ENCODE data around the gene FAM168B. TPM values are rescaled to one million over a fixed set of nuclear protein-coding genes. Genes with fewer than 3 reads are reported as not detected.
A peak's percentile ranks its signal among the peaks of the same experiment; 100 is the strongest.

The FAM168B gene
- total RNA-seq, 2 experiments from 2014 or later: 62.8 to 66.6 TPM

- CTCF ChIA-PET: interaction anchor here (1.0 to 1.4 kb wide), 2 partner anchors 12 to 49 kb away, joined by 4 to 6 read pairs; no protein-coding TSS in a partner anchor
- intact Hi-C loops (cut with micrococcal nuclease): no loop called here
- H3K9me3 Mint-ChIP-seq: no peaks in the 10 kb centered on the region
Observed at GRCh38 chr2:131104487-131105155, 11.4 kb upstream of the FAM168B start.

DNA sequence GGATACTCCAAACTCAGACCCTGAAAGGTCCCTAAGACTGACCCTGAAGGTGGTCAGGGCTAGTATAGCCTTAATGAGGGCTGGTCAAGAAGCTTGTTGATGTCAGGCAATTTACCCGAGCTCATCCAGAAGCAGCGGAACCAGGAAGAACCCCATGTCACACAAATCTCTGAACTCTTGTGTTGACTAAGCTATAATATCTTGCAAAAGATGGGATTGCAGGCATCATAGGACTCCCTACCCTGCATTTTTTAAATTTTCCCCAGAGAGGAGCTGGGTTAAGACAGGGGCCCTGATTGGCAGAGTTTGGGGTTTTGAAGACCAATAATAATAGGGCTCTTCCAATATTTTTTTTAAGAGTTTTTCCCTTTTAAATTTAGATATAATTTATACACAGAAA lies 9.9 kb upstream of the FAM168B start:
- DNase-seq (no peak), ATAC-seq (no peak)
- intact Hi-C loops (cut with micrococcal nuclease): no loop called here
- CTCF ChIA-PET: interaction anchor here (0.6 to 1.7 kb wide), 3 partner anchors 10 to 51 kb away, joined by 3 to 7 read pairs (median 6); partner anchors contain the start of gene FAM168B
- TF ChIP-seq, protein P1, sequence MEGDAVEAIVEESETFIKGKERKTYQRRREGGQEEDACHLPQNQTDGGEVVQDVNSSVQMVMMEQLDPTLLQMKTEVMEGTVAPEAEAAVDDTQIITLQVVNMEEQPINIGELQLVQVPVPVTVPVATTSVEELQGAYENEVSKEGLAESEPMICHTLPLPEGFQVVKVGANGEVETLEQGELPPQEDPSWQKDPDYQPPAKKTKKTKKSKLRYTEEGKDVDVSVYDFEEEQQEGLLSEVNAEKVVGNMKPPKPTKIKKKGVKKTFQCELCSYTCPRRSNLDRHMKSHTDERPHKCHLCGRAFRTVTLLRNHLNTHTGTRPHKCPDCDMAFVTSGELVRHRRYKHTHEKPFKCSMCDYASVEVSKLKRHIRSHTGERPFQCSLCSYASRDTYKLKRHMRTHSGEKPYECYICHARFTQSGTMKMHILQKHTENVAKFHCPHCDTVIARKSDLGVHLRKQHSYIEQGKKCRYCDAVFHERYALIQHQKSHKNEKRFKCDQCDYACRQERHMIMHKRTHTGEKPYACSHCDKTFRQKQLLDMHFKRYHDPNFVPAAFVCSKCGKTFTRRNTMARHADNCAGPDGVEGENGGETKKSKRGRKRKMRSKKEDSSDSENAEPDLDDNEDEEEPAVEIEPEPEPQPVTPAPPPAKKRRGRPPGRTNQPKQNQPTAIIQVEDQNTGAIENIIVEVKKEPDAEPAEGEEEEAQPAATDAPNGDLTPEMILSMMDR (IDR thresholded peaks at IDR 0.05): no peak
- Mint-ChIP-seq H3K27ac (peak overlapping the region; percentile 58), H3K9me3 (no peaks in the 10 kb centered on the region), H3K4me3 (no peak overlapping the region), H3K4me1 (ENCODE audit: low read depth) (peaks cover 33% of the 10 kb centered on the region), H3K36me3 (ENCODE audit: low read depth) (peaks cover 9% of the 10 kb centered on the region), H3K27me3 (no peaks in the 10 kb centered on the region)
- POLR2A ChIA-PET: interaction anchor here (0.6 to 3.6 kb wide), 3 partner anchors 10 to 57 kb away, joined by 3 to 53 read pairs (median 7); partner anchors contain the start of gene FAM168B

More at GRCh38 chr2:131104487-131105155, 11.4 kb upstream of the FAM168B start:
- ATAC-seq (peak; percentile 70), DNase-seq (peak; percentile 51)
- Mint-ChIP-seq H3K4me1 (ENCODE audit: low read depth) (peaks cover 42% of the 10 kb centered on the region), H3K27me3 (no peaks in the 10 kb centered on the region), H3K27ac (peak overlapping the region; percentile 95), H3K4me3 (peak overlapping the region; percentile 88), H3K36me3 (ENCODE audit: low read depth) (peaks cover 19% of the 10 kb centered on the region)
- POLR2A ChIA-PET: interaction anchor here (1.6 to 3.6 kb wide), 4 partner anchors 12 to 64 kb away, joined by 4 to 53 read pairs (median 6); partner anchors contain the start of gene FAM168B
- TF ChIP-seq, protein P1 (IDR thresholded peaks at IDR 0.05): no peak

- Mint-ChIP-seq H3K9me3 (no peaks in the 10 kb centered on the region), H3K4me3 (peak overlapping the region; percentile 87), H3K27ac (peak overlapping the region; percentile 97), H3K27me3 (no peaks in the 10 kb centered on the region), H3K4me1 (ENCODE audit: low read depth) (peaks cover 13% of the 10 kb centered on the region), H3K36me3 (ENCODE audit: low read depth) (peaks cover 13% of the 10 kb centered on the region)
- DNase-seq (no peak), ATAC-seq (no peak)
- ChIA-PET CTCF (interaction anchor here (1.7 to 2.5 kb wide), 3 partner anchors 8 to 53 kb away, joined by 4 to 7 read pairs (median 6); no protein-coding TSS in a partner anchor), POLR2A (interaction anchor here (2.7 to 5.2 kb wide), 2 partner anchors 9 to 53 kb away, joined by 13 to 53 read pairs; partner anchors contain the start of gene PLEKHB2)
- intact Hi-C loops (cut with micrococcal nuclease): no loop called here
- TF ChIP-seq, protein P1 (IDR thresholded peaks at IDR 0.05): no peak
Observed at GRCh38 chr2:131094463-131095281, 1.4 kb upstream of the FAM168B start.

DNA sequence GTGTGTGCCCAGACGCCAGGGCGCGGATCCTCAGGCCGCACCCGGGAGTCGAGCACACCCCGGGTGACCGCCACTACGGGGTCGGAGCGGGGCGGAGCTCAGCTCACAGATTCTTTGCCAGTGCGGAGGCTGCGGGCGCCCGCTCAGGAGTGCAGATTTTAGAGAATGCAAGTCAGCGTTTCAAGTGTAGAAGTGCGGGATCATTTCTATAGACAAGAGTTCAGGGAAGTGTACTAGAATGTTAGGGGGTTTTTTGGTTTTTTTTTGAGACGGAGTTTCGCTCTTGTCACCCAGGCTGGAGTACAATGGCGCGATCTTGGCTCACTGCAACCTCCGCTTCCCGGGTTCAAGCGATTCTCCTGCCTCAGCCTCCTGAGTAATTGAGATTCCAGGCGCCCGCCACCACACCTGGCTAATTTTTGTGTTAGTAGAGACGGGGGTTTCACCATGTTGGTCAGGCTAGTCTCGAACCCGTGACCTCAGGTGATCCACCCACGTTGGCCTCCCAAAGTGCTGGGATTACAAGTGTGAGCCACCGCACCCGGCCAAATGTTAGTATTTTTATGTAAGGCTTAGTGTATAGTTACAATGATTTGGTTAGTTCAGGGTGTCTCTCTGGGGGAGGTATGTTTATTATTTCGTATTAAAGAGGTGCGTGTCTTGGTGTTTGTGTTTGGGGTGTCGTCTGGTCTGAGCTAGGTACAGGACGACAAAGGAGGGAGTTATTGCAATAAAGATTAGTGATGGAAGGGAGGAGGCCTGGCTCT lies 619 bp upstream of the FAM168B start:
- POLR2A ChIA-PET: interaction anchor here (1.3 to 5.2 kb wide), 6 partner anchors 9 to 53 kb away, joined by 3 to 53 read pairs (median 9); partner anchors contain the start of gene PLEKHB2
- CTCF ChIA-PET: interaction anchor here (0.7 to 2.5 kb wide), 5 partner anchors 8 to 60 kb away, joined by 3 to 7 read pairs (median 4); no protein-coding TSS in a partner anchor
- Mint-ChIP-seq H3K36me3 (ENCODE audit: low read depth) (peaks cover 19% of the 10 kb centered on the region), H3K27me3 (no peaks in the 10 kb centered on the region), H3K4me1 (ENCODE audit: low read depth) (peaks cover 13% of the 10 kb centered on the region), H3K4me3 (peak overlapping the region; percentile 87), H3K9me3 (no peaks in the 10 kb centered on the region), H3K27ac (peak overlapping the region; percentile 97)
- peak; percentile 80 for DNase-seq
- TF ChIP-seq, protein P1 (IDR thresholded peaks at IDR 0.05): no peak
- ATAC-seq: peak; percentile 81
- intact Hi-C loops (cut with micrococcal nuclease): no loop called here

Data from activated CD8-positive, alpha-beta T cell treated with anti-CD3 and anti-CD28 coated beads for 36 hours (primary cell).